ENCODE results near the gene CEP19.
A peak's percentile ranks its signal among the peaks of the same experiment; 100 is the strongest.

CEP19 gene

GRCh38 chr3:196694941-196695848 is 16.9 kb downstream of the CEP19 start:
- TF ChIP-seq EP300 (IDR thresholded peaks at IDR 0.05; ENCODE audit: borderline replicate concordance) (no peak), NFIC (IDR thresholded peaks at IDR 0.05) (no peak), USF1 (IDR thresholded peaks at IDR 0.05) (no peak), EGR1 (IDR thresholded peaks at IDR 0.05) (no peak), CEBPB (IDR thresholded peaks at IDR 0.05) (no peak), ZBTB7A (IDR thresholded peaks at IDR 0.05; ENCODE audit: low read depth) (no peak), FOXM1 (IDR thresholded peaks at IDR 0.05; ENCODE audit: borderline replicate concordance, low read depth) (no peak), TAF1 (IDR thresholded peaks at IDR 0.05; ENCODE audit: low read depth) (no peak), MAX (IDR thresholded peaks at IDR 0.05) (no peak), CREB1 (IDR thresholded peaks at IDR 0.05; ENCODE audit: low read depth) (no peak), YY1 (IDR thresholded peaks at IDR 0.05; ENCODE audit: low read depth) (no peak), REST (IDR thresholded peaks at IDR 0.05; ENCODE audit: low read depth) (no peak), RAD21 (IDR thresholded peaks at IDR 0.05; ENCODE audit: low read depth) (no peak), TEAD4 (IDR thresholded peaks at IDR 0.05) (no peak), TCF12 (IDR thresholded peaks at IDR 0.05; ENCODE audit: low read depth) (no peak)

- TF ChIP-seq TEAD4 (IDR thresholded peaks at IDR 0.05) (no peak), CREB1 (IDR thresholded peaks at IDR 0.05; ENCODE audit: low read depth) (no peak), EGR1 (IDR thresholded peaks at IDR 0.05) (0 out of 2 replicates have a peak, but pooled peaks have one; percentile 36)
Measured at GRCh38 chr3:196694202-196694638, 17.8 kb downstream of the CEP19 start.

- TF ChIP-seq TEAD4 (IDR thresholded peaks at IDR 0.05) (no peak), YY1 (IDR thresholded peaks at IDR 0.05; ENCODE audit: low read depth) (no peak), EP300 (IDR thresholded peaks at IDR 0.05; ENCODE audit: borderline replicate concordance) (no peak), CREB1 (IDR thresholded peaks at IDR 0.05; ENCODE audit: low read depth) (no peak), TAF1 (IDR thresholded peaks at IDR 0.05; ENCODE audit: low read depth) (no peak), NFIC (IDR thresholded peaks at IDR 0.05) (no peak), MAX (IDR thresholded peaks at IDR 0.05) (no peak), FOXM1 (IDR thresholded peaks at IDR 0.05; ENCODE audit: borderline replicate concordance, low read depth) (no peak), REST (IDR thresholded peaks at IDR 0.05; ENCODE audit: low read depth) (no peak), USF1 (IDR thresholded peaks at IDR 0.05) (no peak)
Measured at GRCh38 chr3:196691386-196691785, 20.7 kb downstream of the CEP19 start.

- TF ChIP-seq CREB1 (IDR thresholded peaks at IDR 0.05; ENCODE audit: low read depth) (no peak), FOXM1 (IDR thresholded peaks at IDR 0.05; ENCODE audit: borderline replicate concordance, low read depth) (no peak), NFIC (IDR thresholded peaks at IDR 0.05) (no peak)
Measured at GRCh38 chr3:196689941-196690660, 21.9 kb downstream of the CEP19 start.

- TF ChIP-seq CREB1 (IDR thresholded peaks at IDR 0.05; ENCODE audit: low read depth): no peak
- TF ChIP-seq MAX (IDR thresholded peaks at IDR 0.05): no peak
- TF ChIP-seq YY1 (IDR thresholded peaks at IDR 0.05; ENCODE audit: low read depth): no peak
- no peak for TF ChIP-seq REST (IDR thresholded peaks at IDR 0.05; ENCODE audit: low read depth)
- no peak for TF ChIP-seq TAF1 (IDR thresholded peaks at IDR 0.05; ENCODE audit: low read depth)
- TF ChIP-seq TEAD4 (IDR thresholded peaks at IDR 0.05): no peak
- TF ChIP-seq USF1 (IDR thresholded peaks at IDR 0.05): no peak
- no peak for TF ChIP-seq TCF12 (IDR thresholded peaks at IDR 0.05; ENCODE audit: low read depth)
- TF ChIP-seq FOXM1 (IDR thresholded peaks at IDR 0.05; ENCODE audit: borderline replicate concordance, low read depth): no peak
- TF ChIP-seq RAD21 (IDR thresholded peaks at IDR 0.05; ENCODE audit: low read depth): no peak
- TF ChIP-seq NFIC (IDR thresholded peaks at IDR 0.05): no peak
- TF ChIP-seq ZBTB7A (IDR thresholded peaks at IDR 0.05; ENCODE audit: low read depth): no peak
- no peak for TF ChIP-seq CEBPB (IDR thresholded peaks at IDR 0.05)
- TF ChIP-seq EGR1 (IDR thresholded peaks at IDR 0.05): no peak
- no peak for TF ChIP-seq EP300 (IDR thresholded peaks at IDR 0.05; ENCODE audit: borderline replicate concordance)
Measured at GRCh38 chr3:196688349-196688748, 23.7 kb downstream of the CEP19 start.
